HG03439 (cell line): Measurements from ENCODE around the gene TMBIM4.

ENCODE experiments used
- ATAC-seq: cut with Tn5 transposase; IDR thresholded peaks from one replicate; pipeline ENCODE4 v1.9.1; 2021; ENCODE audit warnings: mild to moderate bottlenecking, moderate library complexity; ENCODE audit not compliant: unreplicated experiment

TMBIM4 gene

GRCh38 chr12:66103016-66103913 lies 66.5 kb downstream of the TMBIM4 start:
- no peak for ATAC-seq

GRCh38 chr12:66092559-66093269 lies 77.1 kb downstream of the TMBIM4 start:
- ATAC-seq: peak; percentile 55

- ATAC-seq: no peak
Measured at GRCh38 chr12:66090157-66090556, 79.6 kb downstream of the TMBIM4 start.

GRCh38 chr12:66087365-66087943 lies 82.3 kb downstream of the TMBIM4 start:
- peak; percentile 80 for ATAC-seq

GRCh38 chr12:66085998-66086397 lies 83.8 kb downstream of the TMBIM4 start:
- no peak for ATAC-seq
